H1 (cell line): Measurements from ENCODE around the gene MYH13. TPM values are rescaled to one million over a fixed set of nuclear protein-coding genes. Genes with fewer than 3 reads are reported as not detected.

ENCODE experiments used
- CTCF ChIA-PET: fragments of 300-600 bp; sonication (Branson Sonifier 250); formaldehyde crosslinking; loops from one replicate; lab custom pipeline; 2021; ENCODE audit not compliant: partially characterized antibody; lab: Charles Lee
- POLR2A ChIA-PET: fragments of 300-600 bp; sonication (Branson Sonifier 250); formaldehyde crosslinking; loops from one replicate; lab custom pipeline; 2021; ENCODE audit warnings: inconsistent platforms; ENCODE audit not compliant: partially characterized antibody; lab: Charles Lee
- DNase-seq, 2 experiments: peaks; one replicate each; pipeline versions ENCODE4 v3.0.0 to v3.0.0-alpha.2; 2010 to 2022; ENCODE audit warnings: low spot score in 2 of 2, low read depth in 1 of 2, mixed read lengths in 1 of 2
- FAIRE-seq: peaks from 2 replicates; lab custom pipeline; 2011; peaks lifted over from hg19 to GRCh38; lab: Jason Lieb, UNC
- H2AFZ ChIP-seq: 2 replicates; pipeline ENCODE4 v1.8.1; 2012; ENCODE audit warnings: low read length, inconsistent platforms
- H2AK5ac ChIP-seq: 2 replicates; pipeline ENCODE4 v1.6.1; 2013; ENCODE audit warnings: low read depth, low read length
- H2BK120ac ChIP-seq: replicated peaks from 2 replicates; pipeline ENCODE3; 2013; ENCODE audit warnings: low read depth, low read length, inconsistent platforms
- H2BK12ac ChIP-seq: 2 replicates; pipeline ENCODE4 v1.6.1; 2013; ENCODE audit warnings: low read depth, low read length
- H2BK15ac ChIP-seq: 2 replicates; pipeline ENCODE4 v1.6.1; 2013; ENCODE audit warnings: low read length
- H2BK20ac ChIP-seq: 2 replicates; pipeline ENCODE4 v1.6.1; 2013; ENCODE audit warnings: low read length
- H2BK5ac ChIP-seq: 2 replicates; pipeline ENCODE4 v1.6.1; 2013; ENCODE audit warnings: low read depth, low read length
- H3K14ac ChIP-seq: 2 replicates; pipeline ENCODE4 v1.6.1; 2013; ENCODE audit warnings: inconsistent platforms; ENCODE audit not compliant: insufficient read length
- H3K18ac ChIP-seq: 2 replicates; pipeline ENCODE4 v1.6.1; 2013; ENCODE audit warnings: low read length; ENCODE audit errors: extremely low read depth
- H3K23ac ChIP-seq: 2 replicates; pipeline ENCODE4 v1.6.1; 2013; ENCODE audit warnings: inconsistent platforms; ENCODE audit not compliant: insufficient read length
- H3K23me2 ChIP-seq: 2 replicates; pipeline ENCODE4 v1.6.1; 2013; ENCODE audit warnings: low read depth, low read length
- H3K27ac ChIP-seq: 2 replicates; pipeline ENCODE4 v1.6.1; 2011; ENCODE audit warnings: low read depth, low read length, inconsistent platforms
- H3K27me3 ChIP-seq, 4 experiments: replicated peaks in 1 of 4; 1 replicate in 1 of 4; 2 replicates in 3 of 4; pipeline versions ENCODE4 v1.6.1 to v1.8.1; 2011 to 2013; ENCODE audit warnings: low read length in 3 of 4, mild to moderate bottlenecking in 3 of 4, inconsistent platforms in 2 of 4, mixed read lengths in 2 of 4, moderate library complexity in 1 of 4; ENCODE audit not compliant: control insufficient read depth in 3 of 4, insufficient read depth in 3 of 4; ENCODE audit errors: extremely low read depth in 1 of 4
- H3K36me3 ChIP-seq, 4 experiments: 2 replicates each; pipeline versions ENCODE4 v1.6.1 to v1.8.1; 2011 to 2013; ENCODE audit warnings: mild to moderate bottlenecking in 4 of 4, low read length in 3 of 4, moderate library complexity in 2 of 4, control low read depth in 1 of 4, inconsistent platforms in 1 of 4; ENCODE audit not compliant: insufficient read depth in 4 of 4, control insufficient read depth in 2 of 4
- H3K4ac ChIP-seq: replicated peaks from 2 replicates; pipeline ENCODE3; 2013; ENCODE audit warnings: low read length, low read depth, mixed read lengths, inconsistent platforms; ENCODE audit not compliant: insufficient read length
- H3K4me1 ChIP-seq, 4 experiments: replicated peaks in 1 of 4; 1 replicate in 1 of 4; 2 replicates in 3 of 4; pipeline versions ENCODE4 v1.6.1 to v1.8.1; 2011 to 2013; ENCODE audit warnings: low read length in 3 of 4, inconsistent platforms in 2 of 4, mixed read lengths in 1 of 4; ENCODE audit not compliant: insufficient read depth in 4 of 4, control insufficient read depth in 3 of 4
- H3K4me2 ChIP-seq, 2 experiments: 2 replicates each; pipeline versions ENCODE4 v1.6.1 to v1.8.1; 2011 to 2013; ENCODE audit warnings: low read depth in 2 of 2, low read length in 2 of 2, control low read depth in 1 of 2, inconsistent platforms in 1 of 2, mild to moderate bottlenecking in 1 of 2; ENCODE audit not compliant: insufficient read depth in 1 of 2
- H3K4me3 ChIP-seq, 4 experiments: fragments of 200-600, 300-600 bp in 1 of 4; sonication (generic), shearing (Covaris generic), sonication (Bioruptor Twin) in 1 of 4; 2 replicates each; pipeline versions ENCODE4 v1.5.1 to v1.8.1; 2011 to 2016; ENCODE audit warnings: low read length in 4 of 4, low read depth in 3 of 4, control low read depth in 2 of 4, inconsistent platforms in 2 of 4, mild to moderate bottlenecking in 2 of 4, mixed read lengths in 1 of 4, moderate library complexity in 1 of 4; ENCODE audit not compliant: insufficient read depth in 2 of 4; ENCODE audit errors: extremely low read depth in 1 of 4
- H3K56ac ChIP-seq: replicated peaks from 2 replicates; pipeline ENCODE3; 2013; ENCODE audit warnings: low read depth, mild to moderate bottlenecking, mixed read lengths, low read length, inconsistent platforms; ENCODE audit not compliant: insufficient read length
- H3K79me1 ChIP-seq: 2 replicates; pipeline ENCODE4 v1.6.1; 2013; ENCODE audit warnings: low read depth, low read length, control low read depth
- H3K79me2 ChIP-seq, 2 experiments: 2 replicates each; pipeline versions ENCODE4 v1.6.1 to v1.8.1; 2012 to 2013; ENCODE audit warnings: low read length in 2 of 2, mild to moderate bottlenecking in 2 of 2, inconsistent platforms in 1 of 2; ENCODE audit not compliant: insufficient read depth in 2 of 2, control insufficient read depth in 1 of 2
- H3K9ac ChIP-seq, 4 experiments: replicated peaks in 1 of 4; 1 replicate in 1 of 4; 2 replicates in 3 of 4; pipeline versions ENCODE4 v1.6.1 to v1.8.1; 2011 to 2013; ENCODE audit warnings: low read depth in 3 of 4, low read length in 3 of 4, control low read depth in 2 of 4, mild to moderate bottlenecking in 2 of 4, moderate library complexity in 2 of 4, inconsistent platforms in 1 of 4; ENCODE audit errors: extremely low read depth in 1 of 4
- H3K9me3 ChIP-seq, 2 experiments: 2 replicates each; pipeline versions ENCODE4 v1.6.1 to v1.8.1; 2012 to 2013; ENCODE audit warnings: mild to moderate bottlenecking in 2 of 2, moderate library complexity in 2 of 2, control low read depth in 1 of 2, inconsistent platforms in 1 of 2, low read depth in 1 of 2, low read length in 1 of 2, mixed read lengths in 1 of 2; ENCODE audit not compliant: insufficient read depth in 2 of 2
- H4K20me1 ChIP-seq, 2 experiments: replicated peaks in 1 of 2; 2 replicates each; pipeline versions ENCODE3 to v1.8.1; 2011 to 2013; ENCODE audit warnings: inconsistent platforms in 2 of 2, low read length in 2 of 2, mild to moderate bottlenecking in 1 of 2; ENCODE audit not compliant: insufficient read depth in 2 of 2, control insufficient read depth in 1 of 2
- H4K5ac ChIP-seq: 2 replicates; pipeline ENCODE4 v1.6.1; 2013; ENCODE audit warnings: low read length, low read depth, mixed read lengths, inconsistent platforms; ENCODE audit not compliant: insufficient read length
- H4K8ac ChIP-seq: 2 replicates; pipeline ENCODE4 v1.8.0; 2013; ENCODE audit warnings: mild to moderate bottlenecking, moderate library complexity, low read length, inconsistent platforms; ENCODE audit not compliant: insufficient read depth; ENCODE audit errors: extremely low read depth
- H4K91ac ChIP-seq: replicated peaks from 2 replicates; pipeline ENCODE3; 2013; ENCODE audit warnings: low read length, mixed read lengths, inconsistent platforms; ENCODE audit not compliant: insufficient read length
- CBX5 ChIP-seq: fragments of 300-800, 300-1000 bp; sonication (generic); IDR thresholded peaks from 2 replicates; pipeline ENCODE4 v1.7.1; 2016; ENCODE audit warnings: antibody characterized with exemption, low read length, low read depth
- TAF7 ChIP-seq: optimal IDR thresholded peaks from 2 replicates; pipeline ENCODE3; 2011; ENCODE audit warnings: low read depth, mild to moderate bottlenecking, inconsistent platforms, low read length, moderate library complexity, borderline replicate concordance
- WGBS, 2 experiments: shearing (Covaris generic) in 1 of 2; methylation state at CpG; one replicate each; pipeline versions ENCODE4 v1.1.6 to v1.1.7; 2013 to 2015; ENCODE audit warnings: low lambda C conversion rate in 2 of 2, mixed read lengths in 2 of 2, inconsistent platforms in 1 of 2, low coverage in 1 of 2, missing lambda C conversion rate in 1 of 2; ENCODE audit not compliant: insufficient replicate concordance in 2 of 2, insufficient coverage in 1 of 2, insufficient read length in 1 of 2; ENCODE audit errors: extremely low coverage in 1 of 2, missing lambda C conversion rate in 1 of 2; 5-methylcytosine and 5-hydroxymethylcytosine counted together
- polyA plus RNA-seq, 7 experiments: library from polyadenylated mRNA; depleted of rRNA in 3 of 7; stranded (reverse) in 5 of 7; unstranded in 2 of 7; fragments of >200 nt in 5 of 7; fragments of 200-250 nt in 2 of 7; gene quantifications; 1 replicate in 5 of 7; 2 replicates in 1 of 7; 4 replicates in 1 of 7; pipeline versions ENCODE4 v1.2.1 to v1.2.3, GENCODE V29; 2011 to 2013; ENCODE audit warnings: missing spikeins in 2 of 7, mixed read lengths in 2 of 7
- total RNA-seq: library from RNA; stranded (reverse); fragmentation: NEBNext Ultra II Directional; extraction: Animal tissue kit (Norgen Biotek cat#: 25700); gene quantifications from 2 replicates; pipeline ENCODE4 v1.2.1, GENCODE V29; 2021

Gene MYH13
- total and polyA plus RNA-seq, 2 of the 8 experiments (the other 6 are each of a cell fraction or from before 2014, with no cell fraction given) = not detected

DNA sequence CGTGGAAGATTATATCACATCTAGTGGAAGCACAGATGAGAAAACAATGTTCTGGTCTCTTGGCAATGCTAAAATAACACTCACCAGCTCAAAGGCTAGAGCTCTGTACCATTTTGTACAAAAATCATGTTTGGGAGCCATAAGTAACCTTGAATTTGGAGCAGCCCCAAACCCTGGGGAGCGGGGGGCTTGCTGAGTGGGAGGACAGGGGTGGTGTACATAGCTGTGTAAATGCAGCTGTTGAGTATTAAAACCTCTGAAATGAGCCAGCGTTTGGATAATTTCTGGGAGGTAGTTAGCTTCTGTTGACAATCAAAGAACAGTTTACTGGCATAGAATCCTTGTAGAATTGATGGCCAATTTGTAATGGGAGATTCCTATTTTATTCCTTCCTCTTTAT, 44.6 kb upstream of the MYH13 start:
- H4K8ac ChIP-seq = no peak overlapping the region
- no peak overlapping the region for H2BK5ac ChIP-seq
- H3K23me2 ChIP-seq = no peaks in the 10 kb centered on the region; the same call in 1 of the 2 replicates
- no peak overlapping the region for H2BK120ac ChIP-seq
- no peak overlapping the region for H3K56ac ChIP-seq
- no peak overlapping the region for H2BK12ac ChIP-seq
- no peak overlapping the region for H4K91ac ChIP-seq
- H3K27me3 ChIP-seq = no peaks in the 10 kb centered on the region
- DNase-seq (no peak), FAIRE-seq (no peak)
- H2BK15ac ChIP-seq = no peak overlapping the region
- no peak overlapping the region for H3K4me3 ChIP-seq
- no peak overlapping the region for H3K9ac ChIP-seq
- H3K27ac ChIP-seq = no peak overlapping the region
- TF ChIP-seq TAF7 (no peak), CBX5 (no peak)
- TF ChIP-seq, all 59 proteins: peak for 0
- H3K4me2 ChIP-seq = no peak overlapping the region
- no peak overlapping the region for H2AK5ac ChIP-seq
- ChIA-PET POLR2A (no interaction called here), CTCF (interaction anchor here (0.6 to 1.7 kb wide), 7 partner anchors 17 to 212 kb away, joined by 3 to 6 read pairs (median 3); no protein-coding TSS in a partner anchor)
- H3K4me1 ChIP-seq = peaks cover 0 to 5% (median 1%) of the 10 kb centered on the region in 4 experiments; a peak in 3 of 7 replicates
- H3K9me3 ChIP-seq = no peaks in the 10 kb centered on the region
- H3K36me3 ChIP-seq = no peaks in the 10 kb centered on the region
- H3K23ac ChIP-seq = no peak overlapping the region
- H4K5ac ChIP-seq = no peak overlapping the region
- no peaks in the 10 kb centered on the region for H3K79me1 ChIP-seq
- no peak overlapping the region for H3K4ac ChIP-seq
- H2BK20ac ChIP-seq = no peak overlapping the region
- H3K14ac ChIP-seq = no peak overlapping the region
- no peaks in the 10 kb centered on the region for H4K20me1 ChIP-seq
- peak overlapping the region; percentile 75; the same call in 1 of the 2 replicates for H2AFZ ChIP-seq
- no peaks in the 10 kb centered on the region for H3K79me2 ChIP-seq
- WGBS, 2 experiments = 84% methylated on average over 3 of the region's 3 CpGs; no CpG with 5 or more reads in 1 of the 2 experiments
- H3K18ac ChIP-seq = peak overlapping the region; percentile 42; the same call in 1 of the 2 replicates
